Bronchial epithelial cell (primary cell): ENCODE measurements around the gene ADAM12. TPM values are rescaled to one million over a fixed set of nuclear protein-coding genes. Genes with fewer than 3 reads are reported as not detected.

Experiments used
- DNase-seq: peaks from one replicate; pipeline ENCODE4 v3.0.0-alpha.2; 2010; ENCODE audit warnings: low read depth
- FAIRE-seq: peaks from 2 replicates; lab custom pipeline; 2011; peaks lifted over from hg19 to GRCh38; lab: Jason Lieb, UNC
- H3K27me3 ChIP-seq: 2 replicates; pipeline ENCODE4 v1.5.1; 2011; ENCODE audit warnings: low read length; ENCODE audit not compliant: control insufficient read depth, insufficient read depth
- H3K36me3 ChIP-seq: 2 replicates; pipeline ENCODE4 v1.5.1; 2011; ENCODE audit warnings: low read length; ENCODE audit not compliant: control insufficient read depth, insufficient read depth
- H3K4me3 ChIP-seq: 2 replicates; pipeline ENCODE4 v1.5.1; 2011; ENCODE audit warnings: mild to moderate bottlenecking, low read depth, low read length, control low read depth
- CTCF ChIP-seq: IDR thresholded peaks from 2 replicates; pipeline ENCODE4 v1.5.1; 2011; ENCODE audit warnings: mild to moderate bottlenecking, moderate library complexity, low read length, control low read depth, inconsistent platforms; ENCODE audit not compliant: insufficient read depth, severe bottlenecking
- total RNA-seq: library from RNA; depleted of rRNA; stranded (reverse); fragments of >200 nt; gene quantifications from 2 replicates; pipeline ENCODE4 v1.2.1, GENCODE V29; 2014

The ADAM12 gene
- total RNA-seq, 1 donor from 2014 or later, result 1.8 TPM

GRCh38 chr10:126209451-126209850 lies 178.8 kb downstream of the ADAM12 start:
- Histone ChIP-seq H3K4me3 (no peak overlapping the region), H3K27me3 (no peaks in the 10 kb centered on the region), H3K36me3 (no peaks in the 10 kb centered on the region)
- DNase-seq (no peak), FAIRE-seq (no peak)
- TF ChIP-seq CTCF, result no peak

GRCh38 chr10:126208726-126209302 lies 179.5 kb downstream of the ADAM12 start:
- DNase-seq (no peak), FAIRE-seq (no peak)
- no peak overlapping the region for H3K4me3 ChIP-seq
- H3K27me3 ChIP-seq, result no peaks in the 10 kb centered on the region
- TF ChIP-seq CTCF, result no peak
- H3K36me3 ChIP-seq, result no peaks in the 10 kb centered on the region

DNA sequence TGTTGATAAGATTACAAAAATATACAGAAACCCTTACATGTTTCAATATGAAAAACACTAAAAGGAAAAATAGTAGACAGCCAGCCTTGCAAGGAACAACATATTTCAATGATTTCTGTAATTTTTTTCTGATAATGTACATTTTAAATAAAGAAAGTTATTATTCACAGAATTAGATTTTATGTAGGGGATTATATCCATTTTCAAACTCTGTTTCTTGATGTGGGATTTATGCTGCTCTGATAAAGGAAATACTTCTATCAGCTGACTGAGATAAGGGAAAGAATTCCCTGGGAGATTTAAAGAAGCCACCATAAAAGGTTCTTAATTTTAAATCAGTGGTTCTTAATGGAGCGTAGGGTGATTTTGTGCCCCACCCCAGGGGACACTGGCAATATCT lies 180.4 kb downstream of the ADAM12 start:
- TF ChIP-seq CTCF, result no peak
- no peak for FAIRE-seq
- no peak for DNase-seq
- no peak overlapping the region for H3K4me3 ChIP-seq
- no peaks in the 10 kb centered on the region for H3K27me3 ChIP-seq
- no peaks in the 10 kb centered on the region for H3K36me3 ChIP-seq

DNA sequence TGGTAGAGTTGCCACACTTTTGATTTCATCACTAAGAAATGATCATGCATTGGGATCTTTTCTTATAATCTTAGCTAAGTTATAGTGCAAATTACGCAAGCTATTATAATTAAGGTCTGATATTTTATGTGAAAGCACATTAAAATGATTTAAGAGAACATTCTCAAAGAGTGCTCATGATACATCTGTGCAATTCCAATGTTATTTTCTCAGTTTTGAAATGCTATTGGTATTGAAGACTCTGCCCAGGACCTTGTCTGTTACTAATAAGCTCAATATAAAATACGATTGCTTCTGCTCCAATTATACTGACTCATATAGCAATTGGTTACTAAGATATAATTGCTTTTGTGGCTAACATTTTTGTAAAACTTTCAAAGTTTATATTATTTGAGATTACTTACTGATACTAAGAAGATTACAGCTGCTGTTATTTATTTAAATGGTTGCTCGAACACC lies 180.9 kb downstream of the ADAM12 start:
- TF ChIP-seq CTCF, result no peak
- H3K27me3 ChIP-seq, result no peaks in the 10 kb centered on the region
- H3K4me3 ChIP-seq, result no peak overlapping the region
- no peak for FAIRE-seq
- no peak for DNase-seq
- no peaks in the 10 kb centered on the region for H3K36me3 ChIP-seq

DNA sequence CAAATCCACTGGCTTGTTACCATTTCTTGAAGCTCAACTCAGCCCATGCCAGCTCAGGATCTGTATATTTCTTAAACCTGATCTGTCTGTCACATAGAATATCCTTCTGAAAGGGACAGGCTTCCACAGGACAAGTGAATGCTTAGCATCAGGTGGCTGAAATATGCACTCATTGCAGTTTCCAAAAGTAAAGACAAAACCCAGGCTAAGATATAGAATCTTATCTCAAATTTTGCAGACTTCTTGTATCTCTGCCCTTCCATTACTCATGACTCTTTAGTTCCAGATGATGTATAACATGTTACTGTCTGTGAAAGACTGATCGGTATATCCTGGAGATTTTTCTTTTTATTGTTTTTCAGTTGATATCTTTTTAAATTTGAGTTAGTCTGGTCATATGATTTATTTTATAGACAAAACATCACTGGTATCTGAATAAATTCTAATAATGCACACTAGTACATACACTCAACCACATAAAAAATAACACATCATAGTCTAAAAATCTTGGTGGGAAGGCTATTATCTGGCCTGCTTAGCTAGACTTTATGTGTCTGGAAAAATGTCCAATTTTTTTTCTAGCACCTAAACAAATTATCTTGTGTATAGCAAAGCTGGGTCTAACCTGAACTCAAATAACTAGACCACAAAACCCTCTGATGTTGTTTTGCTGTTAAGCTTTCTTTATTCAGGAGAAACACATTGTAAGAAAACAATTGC lies 182.6 kb downstream of the ADAM12 start:
- DNase-seq (no peak), FAIRE-seq (no peak)
- Histone ChIP-seq H3K36me3 (no peaks in the 10 kb centered on the region), H3K27me3 (no peaks in the 10 kb centered on the region), H3K4me3 (no peak overlapping the region)
- no peak for TF ChIP-seq CTCF
